Coronary artery (tissue), 2 donors: ENCODE measurements around the gene ETNK2.

Experiments
- DNase-seq: peaks from one replicate; pipeline ENCODE4 v3.0.0-alpha.2; 2017; ENCODE audit warnings: low spot score
- H3K27ac ChIP-seq, 2 donors: fragments of 200-600 bp; sonication (generic); one replicate each; pipeline ENCODE4 v1.5.1; 2016 to 2019
- H3K4me3 ChIP-seq: fragments of 200-600 bp; sonication (generic); 2 replicates; pipeline ENCODE4 v1.5.1; 2016; ENCODE audit warnings: mild to moderate bottlenecking, moderate library complexity
- TF ChIP-seq, protein P1 (sequence below): fragments of 200-600 bp; sonication (generic); IDR thresholded peaks from one replicate; pipeline ENCODE4 v1.5.1; 2019; ENCODE audit warnings: antibody characterized with exemption

ETNK2 gene

GRCh38 chr1:204196068-204196795 lies 44.4 kb upstream of the ETNK2 start, which contains the start of gene KISS1:
Gene KISS1, minus strand, starts transcription at chr1:204196491. Its CDS starts 3,615 bp downstream, at chr1:204192876.
- DNase-seq, result no peak
- no peak within 1 kb of the TSS for H3K4me3 ChIP-seq
- no peak within 1 kb of the TSS for H3K27ac ChIP-seq
- TF ChIP-seq, protein P1, sequence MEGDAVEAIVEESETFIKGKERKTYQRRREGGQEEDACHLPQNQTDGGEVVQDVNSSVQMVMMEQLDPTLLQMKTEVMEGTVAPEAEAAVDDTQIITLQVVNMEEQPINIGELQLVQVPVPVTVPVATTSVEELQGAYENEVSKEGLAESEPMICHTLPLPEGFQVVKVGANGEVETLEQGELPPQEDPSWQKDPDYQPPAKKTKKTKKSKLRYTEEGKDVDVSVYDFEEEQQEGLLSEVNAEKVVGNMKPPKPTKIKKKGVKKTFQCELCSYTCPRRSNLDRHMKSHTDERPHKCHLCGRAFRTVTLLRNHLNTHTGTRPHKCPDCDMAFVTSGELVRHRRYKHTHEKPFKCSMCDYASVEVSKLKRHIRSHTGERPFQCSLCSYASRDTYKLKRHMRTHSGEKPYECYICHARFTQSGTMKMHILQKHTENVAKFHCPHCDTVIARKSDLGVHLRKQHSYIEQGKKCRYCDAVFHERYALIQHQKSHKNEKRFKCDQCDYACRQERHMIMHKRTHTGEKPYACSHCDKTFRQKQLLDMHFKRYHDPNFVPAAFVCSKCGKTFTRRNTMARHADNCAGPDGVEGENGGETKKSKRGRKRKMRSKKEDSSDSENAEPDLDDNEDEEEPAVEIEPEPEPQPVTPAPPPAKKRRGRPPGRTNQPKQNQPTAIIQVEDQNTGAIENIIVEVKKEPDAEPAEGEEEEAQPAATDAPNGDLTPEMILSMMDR, result no peak

GRCh38 chr1:204194771-204195170 lies 42.9 kb upstream of the ETNK2 start:
- TF ChIP-seq, protein P1, result no peak

DNA sequence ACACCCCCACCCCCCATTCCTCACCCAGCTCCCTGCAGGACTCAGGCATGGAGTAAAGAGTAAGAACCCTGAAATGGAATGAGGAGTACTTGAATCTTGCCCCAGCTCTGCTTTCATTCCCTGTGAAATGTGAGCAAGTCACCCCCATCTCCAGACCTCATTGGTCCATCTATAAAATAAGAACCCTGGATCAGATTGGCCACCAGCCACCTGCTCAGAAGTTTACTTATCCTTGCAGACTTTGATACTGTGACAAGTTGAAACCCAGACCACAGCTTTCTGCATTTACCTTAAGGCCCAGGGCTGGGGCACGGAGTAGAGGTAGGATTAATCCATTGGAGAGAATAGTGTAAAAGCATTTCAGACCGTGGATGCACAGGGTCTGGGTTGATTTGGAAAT lies 42.2 kb upstream of the ETNK2 start:
- Histone ChIP-seq H3K27ac (no peak overlapping the region), H3K4me3 (no peak overlapping the region)
- no peak for DNase-seq
- TF ChIP-seq, protein P1, result no peak

More at GRCh38 chr1:204194771-204195170, 42.9 kb upstream of the ETNK2 start:
- H3K27ac ChIP-seq, result no peak overlapping the region
- DNase-seq, result no peak
- no peak overlapping the region for H3K4me3 ChIP-seq

GRCh38 chr1:204192589-204193352 lies 40.9 kb upstream of the ETNK2 start:
- Histone ChIP-seq H3K27ac (no peak overlapping the region), H3K4me3 (no peak overlapping the region)
- TF ChIP-seq, protein P1, result no peak
- DNase-seq, result no peak

DNA sequence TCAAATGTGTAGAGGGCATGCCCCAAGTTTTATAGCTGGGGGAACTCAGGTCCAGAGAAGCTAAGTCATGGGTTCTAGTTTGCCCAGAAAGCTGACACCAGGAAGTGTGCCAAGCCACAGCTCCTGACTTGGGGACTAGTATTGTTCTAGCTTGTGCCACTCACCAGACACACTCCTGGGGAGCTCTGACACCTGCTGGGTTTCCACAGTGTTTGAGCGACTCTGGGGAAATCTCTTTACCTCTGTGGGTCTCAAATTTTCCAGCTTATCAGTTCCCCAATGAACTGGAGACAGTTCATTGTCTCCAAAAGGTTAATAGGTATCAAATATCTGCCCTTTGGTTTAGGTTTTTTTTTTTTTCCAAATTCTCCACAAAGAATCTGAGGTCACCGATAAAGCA lies 40.2 kb upstream of the ETNK2 start:
- DNase-seq, result no peak
- TF ChIP-seq, protein P1, result no peak
- no peak overlapping the region for H3K4me3 ChIP-seq
- H3K27ac ChIP-seq, result no peak overlapping the region

DNA sequence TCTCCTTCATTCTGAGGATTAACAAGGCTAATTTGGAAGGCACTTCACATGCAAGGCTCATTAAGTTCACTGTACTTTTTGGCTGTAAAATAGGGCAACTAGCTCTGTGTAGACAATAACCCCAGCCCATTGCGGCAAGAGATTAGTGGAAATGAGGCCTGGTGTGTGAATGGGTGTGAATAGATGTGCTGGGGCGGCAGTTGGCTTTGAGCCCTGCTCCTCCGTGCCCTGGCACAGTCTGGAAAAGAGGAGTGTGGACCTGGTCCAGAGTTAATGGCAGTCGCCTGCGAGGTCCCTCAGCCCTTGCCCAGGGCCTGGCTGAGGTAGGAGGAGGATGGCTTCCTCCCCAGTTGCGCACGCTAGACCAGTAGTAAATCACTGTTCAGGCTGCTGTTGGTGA lies 39.6 kb upstream of the ETNK2 start:
- DNase-seq, result no peak

More for the DNA sequence above, 39.6 kb upstream of the ETNK2 start:
- no peak overlapping the region for H3K27ac ChIP-seq
- TF ChIP-seq, protein P1, result no peak
- no peak overlapping the region for H3K4me3 ChIP-seq
